ENCODE results near the gene MARCHF3. TPM values are rescaled to one million over a fixed set of nuclear protein-coding genes. Genes with fewer than 3 reads are reported as not detected.
"Not testable (repeated sequence)": the region's sequence is repeated elsewhere in the genome, so short reads cannot be mapped to it uniquely, and the experiment has no call there.

MARCHF3 gene
- total RNA-seq, 1 donor from 2014 or later, result 35.7 TPM

GRCh38 chr5:126858441-126858840, 171.9 kb downstream of the MARCHF3 start:
- Histone ChIP-seq H3K36me3 (no peaks in the 10 kb centered on the region), H3K9me3 (replicated peaks) (no peaks in the 10 kb centered on the region), H3K4me1 (peaks cover 14% of the 10 kb centered on the region), H3K4me3 (no peak overlapping the region), H3K27me3 (ENCODE audit: low read depth) (no peaks in the 10 kb centered on the region), H3K27ac (replicated peaks) (no peak overlapping the region)
- intact Hi-C loops (cut with micrococcal nuclease), result no loop called here
- TF ChIP-seq CTCF (IDR thresholded peaks at IDR 0.05; ENCODE audit: borderline replicate concordance), result no peak
- DNase-seq, result no peak

GRCh38 chr5:126857472-126858410, 172.6 kb downstream of the MARCHF3 start:
- no peaks in the 10 kb centered on the region for H3K36me3 ChIP-seq
- H3K4me3 ChIP-seq, result no peak overlapping the region
- H3K27me3 ChIP-seq (ENCODE audit: low read depth), result no peaks in the 10 kb centered on the region
- intact Hi-C loops (cut with micrococcal nuclease), result no loop called here
- H3K27ac ChIP-seq (replicated peaks), result peak overlapping the region; percentile 27
- no peak for TF ChIP-seq CTCF (IDR thresholded peaks at IDR 0.05; ENCODE audit: borderline replicate concordance)
- no peak for DNase-seq
- peaks cover 17% of the 10 kb centered on the region for H3K4me1 ChIP-seq
- H3K9me3 ChIP-seq (replicated peaks), result no peaks in the 10 kb centered on the region

- Histone ChIP-seq H3K4me3 (no peak overlapping the region), H3K27ac (replicated peaks) (no peak overlapping the region), H3K36me3 (no peaks in the 10 kb centered on the region), H3K9me3 (replicated peaks) (no peaks in the 10 kb centered on the region), H3K4me1 (peaks cover 39% of the 10 kb centered on the region), H3K27me3 (ENCODE audit: low read depth) (no peaks in the 10 kb centered on the region)
- intact Hi-C loops (cut with micrococcal nuclease), result no loop called here
- no peak for DNase-seq
- no peak for TF ChIP-seq CTCF (IDR thresholded peaks at IDR 0.05; ENCODE audit: borderline replicate concordance)
These were observed 175.1 kb downstream of the MARCHF3 start for GRCh38 chr5:126855266-126855665.

- Histone ChIP-seq H3K4me3 (no peak overlapping the region), H3K4me1 (peaks cover 40% of the 10 kb centered on the region), H3K36me3 (no peaks in the 10 kb centered on the region), H3K9me3 (replicated peaks) (no peaks in the 10 kb centered on the region), H3K27me3 (ENCODE audit: low read depth) (no peaks in the 10 kb centered on the region), H3K27ac (replicated peaks) (no peak overlapping the region)
- intact Hi-C loops (cut with micrococcal nuclease), result no loop called here
- no peak for DNase-seq
- TF ChIP-seq CTCF (IDR thresholded peaks at IDR 0.05; ENCODE audit: borderline replicate concordance), result no peak
These were observed 175.7 kb downstream of the MARCHF3 start for GRCh38 chr5:126854526-126855110.

GRCh38 chr5:126853541-126854307, 176.6 kb downstream of the MARCHF3 start:
- peaks cover 49% of the 10 kb centered on the region for H3K4me1 ChIP-seq
- intact Hi-C loops (cut with micrococcal nuclease); H3K4me3 ChIP-seq; DNase-seq; H3K27ac ChIP-seq (replicated peaks); H3K36me3 ChIP-seq; H3K9me3 ChIP-seq (replicated peaks); H3K27me3 ChIP-seq (ENCODE audit: low read depth): not testable (repeated sequence)
